HG03280 (cell line): ENCODE measurements around the gene WIPF3.
A peak's percentile ranks its signal among the peaks of the same experiment; 100 is the strongest.

Source experiments
- ATAC-seq: cut with Tn5 transposase; IDR thresholded peaks from one replicate; pipeline ENCODE4 v1.9.1; 2021; ENCODE audit warnings: mild to moderate bottlenecking, moderate library complexity; ENCODE audit not compliant: unreplicated experiment

Gene WIPF3

GRCh38 chr7:29900745-29901144 lies 94.4 kb downstream of the WIPF3 start:
- ATAC-seq, result no peak

DNA sequence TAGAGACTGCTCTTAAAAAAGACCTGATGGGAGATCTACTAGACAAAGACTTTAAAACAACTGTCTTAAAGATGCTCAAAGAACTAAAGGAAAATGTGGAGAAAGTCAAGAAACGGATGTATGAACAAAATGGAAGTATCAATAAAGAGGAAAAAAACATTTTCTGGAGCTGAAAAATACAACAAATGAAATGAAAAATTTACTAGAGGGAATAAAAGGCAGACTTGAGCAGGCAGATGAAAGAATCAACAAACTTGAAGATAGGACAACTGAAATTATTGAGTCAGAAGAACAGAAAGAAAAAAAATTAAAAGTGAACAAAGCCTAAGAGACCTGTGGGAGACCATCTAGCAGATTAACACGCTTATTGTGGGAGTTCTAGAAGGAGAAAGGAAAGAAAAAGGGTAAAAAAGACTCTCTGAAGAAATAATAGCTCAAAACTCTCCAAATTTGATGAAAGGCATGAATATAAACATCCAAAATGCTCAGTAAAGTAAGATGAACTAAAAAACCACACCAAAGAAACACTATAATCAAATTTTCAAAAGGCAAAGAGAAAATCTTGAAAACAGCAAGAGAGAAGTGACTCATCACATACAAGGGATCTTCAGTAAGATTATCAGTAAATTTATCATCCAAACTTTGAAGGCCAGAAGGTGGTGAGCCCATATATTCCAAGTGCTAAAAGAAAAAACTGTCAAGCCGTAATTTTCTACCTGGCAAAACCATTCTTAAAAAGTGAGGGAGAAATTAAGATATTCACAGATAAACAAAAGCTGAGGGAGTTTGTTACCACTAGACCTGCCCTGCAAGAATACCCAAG lies 100.1 kb downstream of the WIPF3 start:
- ATAC-seq, result no peak

DNA sequence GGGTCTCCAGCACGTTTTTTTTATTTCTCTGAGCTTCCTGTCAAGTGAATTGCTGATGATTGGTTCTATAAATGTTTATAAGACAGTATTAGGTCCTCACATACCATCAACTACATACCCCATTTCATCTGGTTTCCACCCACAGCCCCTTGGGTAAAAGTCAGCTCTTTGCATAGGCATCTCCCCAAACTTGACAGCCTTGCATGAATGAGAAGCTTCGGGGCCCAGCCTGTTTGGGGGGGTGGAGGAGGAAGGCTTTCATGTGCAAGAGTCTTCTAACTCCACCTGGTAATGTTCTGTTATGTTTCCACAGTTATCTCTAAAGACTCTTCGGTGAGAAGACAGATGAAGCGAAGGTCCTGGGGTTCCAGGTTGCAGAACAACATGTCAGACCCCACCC lies 107.9 kb downstream of the WIPF3 start:
- no peak for ATAC-seq

DNA sequence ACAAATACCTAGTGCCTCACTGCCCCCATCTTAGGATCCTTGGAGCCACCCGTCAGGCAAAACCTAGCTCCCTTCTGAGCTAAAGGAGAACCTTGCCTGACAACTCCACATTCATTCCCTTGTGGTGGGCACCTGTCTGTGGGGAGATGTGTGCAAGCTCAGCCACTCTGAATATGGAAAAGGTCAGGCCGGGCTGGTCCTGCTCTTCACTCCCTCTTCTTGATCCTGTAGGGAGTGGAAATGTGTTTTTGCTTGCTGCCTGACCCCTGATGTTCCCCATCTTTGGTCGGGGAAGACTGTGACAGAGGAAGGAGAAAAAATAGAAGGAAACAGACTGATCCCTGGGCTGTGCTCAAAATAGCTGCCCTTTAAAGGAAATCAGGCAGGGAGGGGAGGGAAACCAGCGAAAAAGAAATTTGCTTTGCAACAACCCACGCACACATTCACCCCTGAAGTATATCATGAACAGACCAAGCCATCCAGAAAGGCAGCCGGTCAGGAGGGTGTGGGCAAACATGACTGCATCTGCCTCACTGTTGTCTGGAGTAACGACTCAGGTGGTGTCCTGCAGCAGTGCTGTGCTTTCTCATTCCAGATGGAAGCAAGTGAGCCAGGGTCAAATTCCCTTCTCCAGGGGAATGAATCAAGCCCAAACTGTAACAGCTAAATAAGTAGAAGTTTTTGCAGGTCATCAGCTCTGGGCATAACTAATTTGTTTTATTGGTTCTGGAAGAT lies 109.3 kb downstream of the WIPF3 start:
- no peak for ATAC-seq

DNA sequence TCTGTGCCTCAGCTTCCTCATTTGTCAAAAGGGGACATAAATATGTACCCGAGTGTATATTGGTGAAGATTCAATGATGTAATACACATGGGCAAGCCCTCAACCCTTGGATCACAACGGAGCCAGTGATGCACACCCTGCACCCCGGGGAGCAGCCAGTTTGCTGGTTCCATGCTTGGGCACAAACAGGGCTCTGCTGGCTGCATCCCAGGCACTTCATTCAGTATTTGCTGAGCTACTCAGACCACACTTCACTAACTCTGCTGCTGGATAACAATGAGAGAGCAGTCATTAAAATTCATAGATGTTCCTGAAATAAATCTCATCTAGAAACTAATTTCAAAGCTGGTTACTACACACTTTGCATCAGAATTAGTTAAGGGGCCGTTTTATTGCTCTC lies 111.3 kb downstream of the WIPF3 start:
- no peak for ATAC-seq

DNA sequence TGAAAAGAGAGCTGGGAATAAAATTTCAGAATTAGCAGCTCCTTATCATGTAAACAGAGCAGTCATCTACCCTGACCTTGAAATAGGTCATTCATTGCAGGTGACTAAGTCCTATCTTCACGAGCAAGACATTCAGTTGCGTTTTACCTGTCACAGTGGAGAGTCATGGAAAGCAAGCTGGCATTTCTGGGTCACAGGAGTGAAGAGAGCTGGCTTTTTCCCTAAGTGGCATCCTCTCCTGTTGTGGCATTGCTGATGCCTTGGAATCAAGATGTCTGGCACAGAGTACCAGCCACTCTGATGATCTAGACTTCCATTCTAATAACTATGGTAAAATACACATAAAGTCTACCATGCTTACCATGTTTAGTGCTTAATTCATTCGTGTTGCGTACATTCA lies 112.5 kb downstream of the WIPF3 start:
- ATAC-seq, result no peak

- ATAC-seq, result no peak
Observed at GRCh38 chr7:29919790-29920189, 113.5 kb downstream of the WIPF3 start.

- ATAC-seq, result no peak
Observed at GRCh38 chr7:29920491-29920890, 114.2 kb downstream of the WIPF3 start.

DNA sequence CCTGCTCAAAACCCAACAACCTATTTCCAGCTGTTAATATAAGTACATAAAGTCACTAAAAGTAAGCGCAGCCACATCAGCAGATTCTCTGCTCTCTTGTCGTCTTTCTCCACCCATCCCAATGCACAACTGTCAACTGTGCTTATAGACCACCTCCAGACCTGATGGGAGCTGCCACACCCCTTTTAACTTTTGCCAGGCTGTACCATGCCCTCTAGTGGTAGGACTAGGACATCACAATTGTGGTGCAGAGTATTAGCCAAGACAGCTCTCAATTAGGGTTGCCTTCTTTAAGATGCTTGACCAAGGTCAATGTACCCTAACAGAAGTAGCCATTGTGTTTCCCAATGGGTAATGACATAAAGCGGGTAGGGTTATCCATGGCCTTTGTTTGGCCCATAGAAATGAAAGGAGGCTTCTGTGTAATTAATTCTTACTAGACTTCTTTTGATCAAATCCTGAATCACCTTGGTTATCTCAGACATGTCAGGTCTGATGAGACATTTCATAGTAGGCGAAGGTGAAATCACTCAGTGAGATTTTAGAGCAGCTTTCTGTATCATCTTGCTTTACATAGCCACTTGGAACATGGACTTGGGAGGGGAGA lies 115.2 kb downstream of the WIPF3 start:
- ATAC-seq, result peak; percentile 88

GRCh38 chr7:29922921-29923700 lies 116.8 kb downstream of the WIPF3 start:
- no peak for ATAC-seq

- no peak for ATAC-seq
Observed at GRCh38 chr7:29924006-29924405, 117.7 kb downstream of the WIPF3 start.

DNA sequence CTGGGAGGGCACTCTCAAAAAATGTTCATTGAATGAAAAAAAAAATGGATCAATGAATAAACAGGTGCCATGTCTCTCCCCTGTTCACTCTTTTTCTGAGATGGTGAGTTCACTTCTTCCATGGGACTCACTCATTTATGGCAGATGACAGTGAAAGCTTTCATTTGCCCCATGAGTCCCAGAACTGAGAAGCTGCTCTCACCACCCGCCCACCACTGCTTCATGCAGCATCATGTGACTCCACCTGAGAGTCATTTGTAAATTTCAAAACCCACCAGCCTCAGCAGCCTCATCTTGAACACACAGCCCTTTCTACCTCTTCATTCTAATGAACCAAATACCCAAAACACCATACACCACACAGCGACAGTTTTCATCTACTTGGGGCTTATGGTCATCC lies 118.4 kb downstream of the WIPF3 start:
- ATAC-seq, result no peak

- ATAC-seq, result no peak
Observed at GRCh38 chr7:29926216-29926615, 119.9 kb downstream of the WIPF3 start.

GRCh38 chr7:29926741-29927140 lies 120.4 kb downstream of the WIPF3 start:
- ATAC-seq, result no peak

DNA sequence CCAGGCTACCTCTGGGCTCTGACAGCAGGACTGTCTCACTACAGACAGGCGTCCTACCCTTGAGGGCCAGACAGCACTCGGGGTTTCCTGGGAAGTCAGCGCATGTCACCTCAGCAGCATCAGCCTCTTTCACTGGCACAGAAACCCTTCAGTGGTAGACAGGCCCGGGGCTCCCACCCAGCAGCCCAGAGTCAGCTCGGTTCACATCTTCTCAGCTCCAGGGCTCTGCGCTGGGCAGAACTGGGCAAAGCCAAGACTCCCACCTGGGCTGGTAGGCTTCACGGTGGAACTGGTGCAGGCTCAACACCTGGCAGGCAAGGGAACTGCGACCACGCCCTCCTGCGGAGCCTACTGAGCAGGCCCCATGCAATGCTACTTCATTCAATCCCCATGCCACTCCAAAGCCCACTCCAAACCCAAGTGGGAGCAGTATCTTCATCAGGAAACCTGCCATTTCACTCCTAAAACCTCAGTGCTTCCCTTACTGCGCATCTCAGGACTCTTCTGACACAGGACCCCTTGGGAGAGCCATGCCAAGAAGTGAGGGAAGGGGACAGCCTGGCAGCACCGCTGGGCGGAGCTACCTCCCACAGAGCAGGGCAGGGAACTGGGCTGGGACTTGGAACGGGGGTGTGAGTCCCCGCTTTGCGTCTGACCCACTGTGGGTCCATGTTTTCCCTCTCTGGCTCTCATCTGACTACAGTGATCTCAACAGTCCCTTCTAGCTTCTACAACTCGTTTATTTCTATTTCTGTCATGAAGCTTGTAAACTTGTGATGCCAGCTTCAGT lies 122.9 kb downstream of the WIPF3 start:
- no peak for ATAC-seq

DNA sequence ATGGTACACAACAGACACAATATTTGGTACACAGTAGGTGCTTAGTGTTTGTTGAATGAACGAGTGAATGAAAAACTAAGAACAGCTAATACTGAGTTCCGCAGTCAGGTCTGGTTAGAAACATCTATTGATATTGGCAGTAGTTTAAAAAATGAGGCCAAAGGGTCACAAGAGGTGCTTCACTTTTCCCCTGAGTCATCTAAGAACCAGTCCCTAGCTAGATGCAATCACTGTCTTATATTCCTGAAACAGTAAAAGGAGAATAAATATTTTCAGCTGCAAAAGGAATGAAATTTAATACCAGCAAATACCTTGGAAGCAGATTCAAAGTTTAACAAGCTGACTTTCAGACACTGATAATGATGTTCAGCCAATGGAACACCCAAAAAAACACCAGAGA lies 128.8 kb downstream of the WIPF3 start:
- no peak for ATAC-seq

DNA sequence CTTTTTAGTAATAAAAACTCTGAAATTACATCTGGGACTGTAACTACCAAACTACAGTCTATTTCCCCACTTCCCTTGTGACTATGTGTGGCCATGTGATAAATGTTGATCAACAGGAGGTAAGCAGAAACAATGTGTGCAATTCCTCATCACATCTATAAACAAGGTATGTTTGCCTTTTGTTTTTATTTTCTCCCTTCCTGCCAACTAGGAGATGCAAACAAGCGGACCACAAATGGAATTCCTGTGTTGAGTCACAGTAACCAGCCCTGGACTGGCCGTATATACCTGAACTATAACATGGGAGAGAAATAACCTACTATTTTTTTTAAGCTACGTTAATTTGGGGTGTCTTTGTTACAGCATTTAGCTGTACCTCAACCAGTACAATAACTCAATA lies 130.8 kb downstream of the WIPF3 start:
- ATAC-seq, result no peak

DNA sequence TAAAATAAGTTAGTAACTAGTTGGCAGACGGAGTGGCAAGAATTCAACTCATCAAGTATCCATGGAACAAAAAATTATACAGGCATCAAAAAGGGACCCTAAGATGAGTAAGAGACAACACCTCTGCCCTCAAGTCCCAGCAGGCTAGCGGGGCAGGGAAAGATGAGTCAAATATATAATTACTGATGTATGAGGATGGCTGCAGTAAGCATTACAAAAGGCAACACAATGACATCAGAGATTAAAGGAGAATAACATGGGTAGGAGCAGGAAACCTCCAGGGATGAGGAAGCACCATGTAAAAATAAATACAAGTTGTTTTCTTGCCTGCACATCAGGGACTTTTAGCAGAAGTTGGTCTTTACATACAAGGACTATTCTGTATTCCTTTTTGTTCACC lies 133.9 kb downstream of the WIPF3 start:
- ATAC-seq, result no peak

DNA sequence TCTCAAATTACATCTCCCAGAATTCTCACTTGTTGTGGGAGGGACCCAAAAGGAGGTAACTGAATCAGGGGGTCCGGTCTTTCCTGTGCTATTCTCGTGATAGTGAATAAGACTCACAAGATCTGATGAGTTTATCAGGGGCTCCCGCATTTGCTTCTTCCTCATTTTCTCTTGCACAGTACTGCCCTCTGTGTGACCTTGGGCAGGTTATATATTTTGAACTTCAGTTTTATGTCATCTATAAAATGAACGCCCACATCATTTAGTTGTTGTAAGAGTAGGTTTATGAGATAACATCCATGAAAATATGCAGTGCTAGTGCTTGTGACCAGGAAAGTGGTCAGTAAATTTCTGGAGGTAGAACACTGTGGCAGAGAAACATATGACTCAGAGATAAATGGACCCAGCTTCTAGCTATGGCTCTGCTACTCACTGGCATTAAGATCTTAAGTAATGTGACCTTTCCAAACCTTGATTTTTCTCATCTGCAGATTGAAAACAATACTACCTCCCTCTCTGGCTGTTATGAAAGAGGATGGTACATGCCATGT lies 139.0 kb downstream of the WIPF3 start:
- ATAC-seq, result no peak
